A673 (cell line): ENCODE measurements around the gene CEP85L. TPM values are rescaled to one million over a fixed set of nuclear protein-coding genes. Genes with fewer than 3 reads are reported as not detected.

Experiments
- BruUV-seq: library from RNA; stranded (reverse); fragments of 400-500 nt; replicated peaks from 2 replicates; lab custom pipeline; 2021; lab: Mats Ljungman, UMichigan
- CTCF ChIA-PET: fragments of 300-600 bp; sonication (Branson Sonifier 250); formaldehyde crosslinking; loops from one replicate; lab custom pipeline; 2022; ENCODE audit warnings: antibody characterized with exemption; lab: Charles Lee
- POLR2A ChIA-PET: fragments of 300-600 bp; sonication (Branson Sonifier 250); formaldehyde crosslinking; loops from one replicate; lab custom pipeline; 2022; ENCODE audit warnings: antibody characterized with exemption; ENCODE audit not compliant: low non-redundant PET; lab: Charles Lee
- DNase-seq: peaks from one replicate; pipeline ENCODE4 v3.0.0-alpha.2; 2015; ENCODE audit warnings: low spot score
- H3K27ac ChIP-seq: fragments of 200-600 bp; sonication (generic); 2 replicates; pipeline ENCODE4 v1.5.1; 2016; ENCODE audit warnings: mixed run types, low read depth, mild to moderate bottlenecking, mixed read lengths, antibody characterized with exemption, low read length; ENCODE audit not compliant: poor library complexity, severe bottlenecking
- H3K27me3 ChIP-seq: fragments of 200-600 bp; sonication (generic); replicated peaks from 2 replicates; pipeline ENCODE4 v1.6.1; 2017; ENCODE audit warnings: mixed run types, low read depth, mild to moderate bottlenecking, mixed read lengths, antibody characterized with exemption, low read length; ENCODE audit not compliant: insufficient read depth, poor library complexity
- H3K36me3 ChIP-seq: fragments of 200-600 bp; sonication (generic); 2 replicates; pipeline ENCODE4 v1.6.1; 2016; ENCODE audit warnings: mixed run types, mild to moderate bottlenecking, mixed read lengths, antibody characterized with exemption, low read length; ENCODE audit not compliant: insufficient read depth, poor library complexity, severe bottlenecking
- H3K4me1 ChIP-seq: fragments of 200-600 bp; sonication (generic); 2 replicates; pipeline ENCODE4 v1.6.1; 2017; ENCODE audit warnings: mixed run types, mild to moderate bottlenecking, mixed read lengths, antibody characterized with exemption, low read length; ENCODE audit not compliant: insufficient read depth, poor library complexity, severe bottlenecking
- H3K4me3 ChIP-seq: fragments of 200-600 bp; sonication (generic); 2 replicates; pipeline ENCODE4 v1.5.1; 2016; ENCODE audit warnings: low read depth, mixed run types, mild to moderate bottlenecking, mixed read lengths, low read length; ENCODE audit not compliant: poor library complexity, severe bottlenecking
- H3K9me3 ChIP-seq: fragments of 200-600 bp; sonication (generic); 2 replicates; pipeline ENCODE4 v1.6.1; 2016; ENCODE audit warnings: mixed run types, low read depth, mild to moderate bottlenecking, mixed read lengths, antibody characterized with exemption, low read length; ENCODE audit not compliant: poor library complexity, severe bottlenecking
- EZH2 ChIP-seq: fragments of 200-600 bp; sonication (generic); IDR thresholded peaks from 2 replicates; pipeline ENCODE4 v1.6.1; 2017; ENCODE audit warnings: borderline replicate concordance, low read depth, mild to moderate bottlenecking, mixed read lengths, antibody characterized with exemption, low read length; ENCODE audit not compliant: poor library complexity, severe bottlenecking
- intact Hi-C: fragments of 100-400 bp; cut with micrococcal nuclease; formaldehyde crosslinking; loops from one replicate; pipeline ENCODE4 v1.10.0; 2022; ENCODE audit not compliant: unreplicated experiment
- total RNA-seq: library from RNA; stranded (reverse); gene quantifications from 2 replicates; pipeline ENCODE4 v1.2.3, GENCODE V29; 2021
- TF ChIP-seq, protein P1 (sequence below): fragments of 300-800, 200-600 bp; sonication (generic); conservative IDR thresholded peaks from 2 replicates; pipeline ENCODE4 v1.5.1; 2017; ENCODE audit warnings: low read depth, mild to moderate bottlenecking, antibody characterized with exemption, low read length, moderate library complexity, mixed read lengths

Gene CEP85L
- total RNA-seq, 1 experiment from 2014 or later: 7.4 TPM

DNA sequence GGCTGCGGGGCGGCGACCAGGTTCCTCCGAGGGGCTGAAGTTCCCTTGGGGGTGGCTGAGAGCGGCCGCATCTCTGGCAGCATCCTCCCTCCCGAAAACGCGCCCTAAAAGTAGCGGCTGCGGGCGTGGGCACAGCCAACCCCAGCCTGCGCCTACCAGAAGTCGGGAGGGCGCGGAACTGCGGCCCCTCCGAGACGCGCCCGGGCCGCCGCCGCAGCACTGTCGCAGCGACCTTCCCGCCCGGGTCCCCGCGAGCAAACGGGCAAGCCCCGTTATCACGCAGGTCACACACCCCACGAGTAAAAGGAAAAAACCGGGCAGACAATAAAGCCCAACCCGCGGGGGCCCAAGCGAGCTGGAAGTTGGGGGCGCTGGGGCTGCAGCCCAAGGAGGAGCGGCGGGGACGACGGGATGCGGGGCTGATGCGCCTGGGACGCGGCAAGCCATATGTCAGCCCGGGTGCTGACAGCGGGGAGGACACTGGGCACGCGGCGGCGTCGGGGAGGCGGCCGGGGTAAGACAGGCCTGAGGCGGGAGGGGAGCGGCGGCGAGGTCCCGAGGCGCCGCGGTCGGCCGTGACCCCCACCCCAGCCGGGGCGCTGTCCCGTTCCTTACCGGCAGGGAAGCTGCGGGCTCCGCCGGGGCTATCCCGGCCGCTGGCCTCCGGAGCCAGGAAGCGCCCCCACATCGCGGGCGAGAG lies 659 bp downstream of the CEP85L start:
- no peaks in the 10 kb centered on the region for H3K27me3 ChIP-seq
- peak; percentile 42 for DNase-seq
- H3K4me3 ChIP-seq: peak overlapping the region; percentile 95
- H3K27ac ChIP-seq: peak overlapping the region; percentile 93
- intact Hi-C loops: loop anchor here (5.0 kb wide), 1 partner anchor 242 kb away; the partner anchor contains the start of gene ASF1A
- peaks cover 10% of the 10 kb centered on the region for H3K4me1 ChIP-seq
- ChIA-PET CTCF (interaction anchor here (0.6 to 0.9 kb wide), 2 partner anchors 36 to 1766 kb away, joined by 5 read pairs; no protein-coding TSS in a partner anchor), POLR2A (no interaction called here)
- no TSS peak for BruUV-seq
- no peaks in the 10 kb centered on the region for H3K9me3 ChIP-seq
- H3K36me3 ChIP-seq: no peaks in the 10 kb centered on the region
- TF ChIP-seq, protein P1, sequence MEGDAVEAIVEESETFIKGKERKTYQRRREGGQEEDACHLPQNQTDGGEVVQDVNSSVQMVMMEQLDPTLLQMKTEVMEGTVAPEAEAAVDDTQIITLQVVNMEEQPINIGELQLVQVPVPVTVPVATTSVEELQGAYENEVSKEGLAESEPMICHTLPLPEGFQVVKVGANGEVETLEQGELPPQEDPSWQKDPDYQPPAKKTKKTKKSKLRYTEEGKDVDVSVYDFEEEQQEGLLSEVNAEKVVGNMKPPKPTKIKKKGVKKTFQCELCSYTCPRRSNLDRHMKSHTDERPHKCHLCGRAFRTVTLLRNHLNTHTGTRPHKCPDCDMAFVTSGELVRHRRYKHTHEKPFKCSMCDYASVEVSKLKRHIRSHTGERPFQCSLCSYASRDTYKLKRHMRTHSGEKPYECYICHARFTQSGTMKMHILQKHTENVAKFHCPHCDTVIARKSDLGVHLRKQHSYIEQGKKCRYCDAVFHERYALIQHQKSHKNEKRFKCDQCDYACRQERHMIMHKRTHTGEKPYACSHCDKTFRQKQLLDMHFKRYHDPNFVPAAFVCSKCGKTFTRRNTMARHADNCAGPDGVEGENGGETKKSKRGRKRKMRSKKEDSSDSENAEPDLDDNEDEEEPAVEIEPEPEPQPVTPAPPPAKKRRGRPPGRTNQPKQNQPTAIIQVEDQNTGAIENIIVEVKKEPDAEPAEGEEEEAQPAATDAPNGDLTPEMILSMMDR: no peak
- no peak for TF ChIP-seq EZH2

- H3K27me3 ChIP-seq: no peaks in the 10 kb centered on the region
- H3K27ac ChIP-seq: peak overlapping the region; percentile 93
- H3K4me3 ChIP-seq: peak overlapping the region; percentile 95
- no peaks in the 10 kb centered on the region for H3K9me3 ChIP-seq
- H3K4me1 ChIP-seq: peaks cover 10% of the 10 kb centered on the region
- TF ChIP-seq, protein P1: no peak
- no peak for TF ChIP-seq EZH2
- intact Hi-C loops: loop anchor here (5.0 kb wide), 1 partner anchor 242 kb away; the partner anchor contains the start of gene ASF1A
- ChIA-PET CTCF (no interaction called here), POLR2A (no interaction called here)
- no peaks in the 10 kb centered on the region for H3K36me3 ChIP-seq
- no peak for DNase-seq
- BruUV-seq: no TSS peak
Observed at GRCh38 chr6:118649918-118650581, 1.3 kb downstream of the CEP85L start.

DNA sequence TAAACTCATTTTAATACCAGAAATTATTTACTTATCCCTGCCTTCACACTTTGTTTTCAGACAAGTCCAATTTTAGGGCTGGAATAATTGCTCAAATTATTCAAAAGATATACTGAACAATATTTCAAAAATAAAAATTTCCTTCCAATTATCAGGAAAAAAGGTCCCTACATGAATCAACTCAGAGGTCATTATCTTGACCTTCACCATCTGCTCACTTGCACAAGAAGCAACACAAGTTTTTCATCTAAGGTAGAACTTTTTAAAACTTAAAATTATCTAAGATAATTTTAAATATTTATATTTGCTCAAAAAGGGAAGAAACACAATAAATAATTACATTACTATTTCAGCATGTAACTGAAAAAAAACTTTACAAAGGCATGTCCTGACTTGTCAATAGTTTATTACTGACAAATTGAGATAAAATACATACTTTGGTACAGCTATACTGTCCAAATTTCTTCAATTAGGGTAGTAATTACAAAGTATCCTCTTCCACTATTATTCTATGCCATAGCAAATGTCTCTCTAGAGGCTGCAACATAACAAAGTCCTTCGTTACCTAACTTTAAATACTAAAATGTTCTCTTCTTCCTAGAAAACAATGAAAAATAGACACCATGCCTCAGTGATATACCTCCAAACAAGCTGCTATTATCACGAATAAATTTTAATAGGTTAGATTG lies 2.4 kb downstream of the CEP85L start:
- no peak for DNase-seq
- Histone ChIP-seq H3K4me1 (peaks cover 10% of the 10 kb centered on the region), H3K36me3 (no peaks in the 10 kb centered on the region), H3K9me3 (no peaks in the 10 kb centered on the region), H3K27me3 (no peaks in the 10 kb centered on the region), H3K4me3 (peak overlapping the region; percentile 95), H3K27ac (no peak overlapping the region)
- POLR2A ChIA-PET: no interaction called here
- TF ChIP-seq, protein P1: no peak
- TF ChIP-seq EZH2: no peak
- intact Hi-C loops: no loop called here
- CTCF ChIA-PET: no interaction called here
- BruUV-seq: no TSS peak
